Measurements from ENCODE around the gene CD300E. TPM values are rescaled to one million over a fixed set of nuclear protein-coding genes. Genes with fewer than 3 reads are reported as not detected.

The CD300E gene
- total RNA-seq, 1 experiment from 2014 or later: not detected

Other genes starting within 250 kb of the CD300E start
- gene GPRC5C, start 191.7 kb downstream of the CD300E start, total RNA-seq (2014; rRNA removed; shearing (Covaris generic)): 46.5 and 48.4 TPM in 2 replicates
- gene CD300A, start 157.1 kb downstream of the CD300E start, total RNA-seq (2014; rRNA removed; shearing (Covaris generic)): not detected in 2 replicates
- gene CD300LB, start 92.3 kb downstream of the CD300E start, total RNA-seq (2014; rRNA removed; shearing (Covaris generic)): not detected in 2 replicates
- not detected in 2 replicates for gene CD300C, start 77.6 kb downstream of the CD300E start, total RNA-seq (2014; rRNA removed; shearing (Covaris generic))
- gene CD300H, start 56.2 kb downstream of the CD300E start, total RNA-seq (2014; rRNA removed; shearing (Covaris generic)): not detected in 2 replicates
- not detected in 2 replicates for gene CD300LD, start 31.5 kb downstream of the CD300E start, total RNA-seq (2014; rRNA removed; shearing (Covaris generic))
- gene CD300LF, start 89.2 kb upstream of the CD300E start, total RNA-seq (2014; rRNA removed; shearing (Covaris generic)): not detected in 2 replicates
- gene RAB37, start 113.5 kb upstream of the CD300E start, total RNA-seq (2014; rRNA removed; shearing (Covaris generic)): 1.6 and 3.0 TPM in 2 replicates
- gene NHERF1, start 124.9 kb upstream of the CD300E start, total RNA-seq (2014; rRNA removed; shearing (Covaris generic)): 41.6 and 62.1 TPM in 2 replicates
- 32.9 and 61.3 TPM in 2 replicates for gene NAT9, start 152.6 kb upstream of the CD300E start, total RNA-seq (2014; rRNA removed; shearing (Covaris generic))
- gene GRIN2C, start 236.1 kb upstream of the CD300E start, total RNA-seq (2014; rRNA removed; shearing (Covaris generic)): not detected in 2 replicates
- gene FDXR, start 249.3 kb upstream of the CD300E start, total RNA-seq (2014; rRNA removed; shearing (Covaris generic)): 14.5 and 18.3 TPM in 2 replicates

Data from SJSA1 (cell line).